Ishikawa (cell line): ENCODE data around the gene SLCO3A1.

Experiments
- CEBPB ChIP-seq: IDR thresholded peaks from 2 replicates; pipeline ENCODE4 v1.6.1; 2012
- CREB1 ChIP-seq: IDR thresholded peaks from 2 replicates; pipeline ENCODE4 v1.6.1; 2012; ENCODE audit warnings: low read depth
- EP300 ChIP-seq: IDR thresholded peaks from 2 replicates; pipeline ENCODE4 v1.6.1; 2012; ENCODE audit warnings: borderline replicate concordance
- FOXM1 ChIP-seq: IDR thresholded peaks from 2 replicates; pipeline ENCODE4 v1.6.1; 2012; ENCODE audit warnings: low read depth, borderline replicate concordance
- ZBTB7A ChIP-seq: IDR thresholded peaks from 2 replicates; pipeline ENCODE4 v1.6.1; 2012; ENCODE audit warnings: low read depth

DNA sequence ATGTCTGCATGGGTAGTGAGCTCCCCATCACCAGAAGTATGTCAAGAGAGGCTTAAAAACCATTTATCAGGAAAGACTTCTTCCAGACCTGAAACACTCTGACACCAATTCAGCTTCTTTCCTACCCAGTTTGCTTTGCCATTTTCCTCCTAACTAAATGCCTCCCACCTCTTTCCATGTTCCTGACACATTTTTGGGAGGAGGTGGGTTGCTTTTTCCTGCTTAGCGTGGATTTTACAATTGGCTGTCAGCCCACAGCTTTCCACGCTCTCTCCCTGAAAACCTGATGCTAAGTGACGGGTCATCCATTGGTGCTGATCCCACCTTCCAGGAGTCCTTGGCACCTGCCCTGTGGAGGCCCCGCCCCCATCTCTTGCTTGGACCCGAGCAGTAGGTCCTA lies 275.3 kb downstream of the SLCO3A1 start:
- TF ChIP-seq ZBTB7A (no peak), EP300 (no peak), CEBPB (no peak), FOXM1 (no peak), CREB1 (no peak)
